Measurements from ENCODE around the gene RIN2. TPM values are rescaled to one million over a fixed set of nuclear protein-coding genes. Genes with fewer than 3 reads are reported as not detected.

Gene RIN2
- total RNA-seq, 1 donor: 61.1 TPM

DNA sequence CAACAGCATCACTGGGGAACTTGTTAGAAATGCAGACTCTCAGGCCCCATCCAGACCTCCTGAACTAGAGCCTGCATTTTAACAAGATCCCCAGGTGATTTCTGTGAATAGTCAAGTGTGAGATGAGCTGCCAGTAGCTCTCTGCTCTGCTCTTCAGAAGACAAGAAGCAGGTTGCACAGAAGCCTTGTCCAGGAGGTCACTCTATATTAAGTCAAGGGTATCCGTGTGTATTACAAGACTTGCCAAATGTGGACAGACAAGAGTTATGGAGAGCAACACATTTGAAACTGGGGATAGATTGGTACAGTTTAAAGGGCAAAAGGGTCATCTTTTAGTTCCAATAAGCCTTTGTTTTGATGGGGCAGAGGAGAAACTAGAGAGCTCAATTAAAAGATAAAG lies 23.2 kb upstream of the RIN2 start:
- TF ChIP-seq, protein P1, sequence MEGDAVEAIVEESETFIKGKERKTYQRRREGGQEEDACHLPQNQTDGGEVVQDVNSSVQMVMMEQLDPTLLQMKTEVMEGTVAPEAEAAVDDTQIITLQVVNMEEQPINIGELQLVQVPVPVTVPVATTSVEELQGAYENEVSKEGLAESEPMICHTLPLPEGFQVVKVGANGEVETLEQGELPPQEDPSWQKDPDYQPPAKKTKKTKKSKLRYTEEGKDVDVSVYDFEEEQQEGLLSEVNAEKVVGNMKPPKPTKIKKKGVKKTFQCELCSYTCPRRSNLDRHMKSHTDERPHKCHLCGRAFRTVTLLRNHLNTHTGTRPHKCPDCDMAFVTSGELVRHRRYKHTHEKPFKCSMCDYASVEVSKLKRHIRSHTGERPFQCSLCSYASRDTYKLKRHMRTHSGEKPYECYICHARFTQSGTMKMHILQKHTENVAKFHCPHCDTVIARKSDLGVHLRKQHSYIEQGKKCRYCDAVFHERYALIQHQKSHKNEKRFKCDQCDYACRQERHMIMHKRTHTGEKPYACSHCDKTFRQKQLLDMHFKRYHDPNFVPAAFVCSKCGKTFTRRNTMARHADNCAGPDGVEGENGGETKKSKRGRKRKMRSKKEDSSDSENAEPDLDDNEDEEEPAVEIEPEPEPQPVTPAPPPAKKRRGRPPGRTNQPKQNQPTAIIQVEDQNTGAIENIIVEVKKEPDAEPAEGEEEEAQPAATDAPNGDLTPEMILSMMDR (IDR thresholded peaks at IDR 0.05; ENCODE audit: insufficient read depth, low read length): no peak
- H3K4me3 ChIP-seq (ENCODE audit: low read depth, low read length): no peak overlapping the region
- DNase-seq (ENCODE audit: low read depth): no peak

DNA sequence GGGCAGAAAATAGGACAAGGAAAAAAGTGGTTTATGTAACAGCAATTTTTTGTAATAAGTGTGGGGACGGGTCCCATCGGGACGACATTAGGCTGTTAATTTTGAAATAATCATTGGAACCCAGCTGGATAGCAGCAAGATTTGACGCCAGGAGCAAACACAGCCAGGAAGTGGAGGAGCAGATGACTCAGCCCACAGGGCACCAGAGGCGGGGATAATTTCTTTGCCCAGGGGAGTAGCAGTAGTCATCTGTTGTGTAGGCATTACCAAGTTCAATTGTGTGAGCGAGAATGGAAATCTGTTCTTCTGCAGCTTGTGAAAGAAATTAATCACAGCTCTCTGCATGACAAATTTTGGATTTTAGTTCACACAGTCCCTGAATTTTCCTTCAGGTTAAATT lies 22.6 kb upstream of the RIN2 start:
- peak; percentile 88 for DNase-seq (ENCODE audit: low read depth)
- no peak overlapping the region for H3K4me3 ChIP-seq (ENCODE audit: low read depth, low read length)
- TF ChIP-seq, protein P1 (IDR thresholded peaks at IDR 0.05; ENCODE audit: insufficient read depth, low read length): no peak

DNA sequence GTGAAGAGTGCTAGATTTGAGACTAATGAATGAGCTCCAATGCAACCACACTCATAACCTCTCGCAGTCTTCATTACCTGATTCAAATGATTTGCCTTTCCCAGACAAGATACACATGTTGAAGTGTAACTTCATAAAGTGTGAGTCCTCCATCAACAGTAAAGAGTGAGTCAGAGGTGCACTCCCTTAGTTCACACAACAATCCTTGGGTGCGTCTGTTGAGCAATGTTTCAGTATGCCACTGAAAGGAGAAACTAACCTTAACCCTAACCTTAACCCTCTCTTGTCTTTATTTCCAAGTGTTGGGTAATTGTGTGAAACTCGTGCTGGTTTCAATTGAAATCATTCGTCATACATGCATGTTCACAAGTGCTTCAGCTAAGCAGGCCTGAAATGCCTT lies 21.0 kb upstream of the RIN2 start:
- H3K4me3 ChIP-seq (ENCODE audit: low read depth, low read length): no peak overlapping the region
- TF ChIP-seq, protein P1 (IDR thresholded peaks at IDR 0.05; ENCODE audit: insufficient read depth, low read length): no peak
- peak; percentile 70 for DNase-seq (ENCODE audit: low read depth)

DNA sequence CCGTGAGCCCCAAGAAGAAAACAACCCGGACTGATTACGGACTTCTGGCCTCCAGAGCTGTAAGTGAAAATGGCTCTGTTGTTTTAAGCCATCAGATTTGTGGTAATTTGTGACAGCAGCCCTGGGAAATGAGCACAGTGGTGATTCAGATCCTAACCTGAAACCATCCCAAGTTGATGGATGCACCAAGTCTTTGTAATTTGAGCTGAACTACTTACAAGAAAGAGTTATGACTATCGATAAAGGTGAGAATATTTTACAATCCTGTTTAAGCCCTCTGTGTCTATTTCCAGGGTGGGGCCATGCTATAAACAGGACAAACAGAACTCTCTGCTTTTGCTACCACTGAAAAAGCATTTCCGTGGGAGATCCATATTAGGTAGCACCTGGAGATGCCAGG lies 19.1 kb upstream of the RIN2 start:
- TF ChIP-seq, protein P1 (IDR thresholded peaks at IDR 0.05; ENCODE audit: insufficient read depth, low read length): no peak
- DNase-seq (ENCODE audit: low read depth): no peak
- H3K4me3 ChIP-seq (ENCODE audit: low read depth, low read length): no peak overlapping the region

DNA sequence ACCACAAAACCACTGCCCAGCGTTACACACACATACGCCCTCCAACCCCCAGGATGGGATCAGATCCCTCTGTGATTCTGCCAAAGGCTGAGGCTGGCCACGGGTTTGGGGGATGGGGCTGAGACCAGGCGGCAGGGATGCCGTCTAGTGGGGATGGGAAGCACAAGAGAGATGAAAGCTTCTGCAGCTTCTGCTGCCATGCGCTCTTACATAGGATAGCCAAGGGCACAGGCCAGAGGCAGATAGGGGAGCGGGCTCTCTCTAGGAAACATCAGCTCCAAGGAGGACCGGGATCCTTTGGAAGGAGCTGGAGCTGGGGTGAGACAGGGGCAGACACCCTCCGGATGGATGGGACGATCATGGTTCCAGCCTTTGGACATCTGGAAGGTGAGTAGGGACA lies 18.7 kb upstream of the RIN2 start:
- TF ChIP-seq, protein P1 (IDR thresholded peaks at IDR 0.05; ENCODE audit: insufficient read depth, low read length): no peak
- DNase-seq (ENCODE audit: low read depth): no peak
- H3K4me3 ChIP-seq (ENCODE audit: low read depth, low read length): no peak overlapping the region

DNA sequence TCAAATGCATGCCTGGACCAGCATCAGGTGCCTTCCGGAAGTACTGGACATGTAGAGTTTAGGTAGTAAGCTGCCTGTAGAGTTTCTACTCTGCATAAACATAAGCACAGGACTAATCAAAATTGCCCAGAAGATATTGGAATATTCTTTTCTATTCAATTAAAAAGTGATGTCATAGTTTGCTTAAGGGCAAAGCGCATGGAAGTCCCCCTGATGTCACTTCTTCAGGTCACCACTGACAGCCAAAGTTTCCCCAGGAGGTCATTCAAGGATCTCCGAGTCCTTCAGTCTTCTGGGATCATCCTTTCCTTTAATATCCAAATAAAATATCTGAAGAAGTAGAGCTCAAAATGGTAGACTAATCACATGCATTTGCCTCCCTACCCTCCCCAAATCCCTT lies 17.5 kb upstream of the RIN2 start:
- TF ChIP-seq, protein P1 (IDR thresholded peaks at IDR 0.05; ENCODE audit: insufficient read depth, low read length): no peak
- no peak for DNase-seq (ENCODE audit: low read depth)
- H3K4me3 ChIP-seq (ENCODE audit: low read depth, low read length): no peak overlapping the region

DNA sequence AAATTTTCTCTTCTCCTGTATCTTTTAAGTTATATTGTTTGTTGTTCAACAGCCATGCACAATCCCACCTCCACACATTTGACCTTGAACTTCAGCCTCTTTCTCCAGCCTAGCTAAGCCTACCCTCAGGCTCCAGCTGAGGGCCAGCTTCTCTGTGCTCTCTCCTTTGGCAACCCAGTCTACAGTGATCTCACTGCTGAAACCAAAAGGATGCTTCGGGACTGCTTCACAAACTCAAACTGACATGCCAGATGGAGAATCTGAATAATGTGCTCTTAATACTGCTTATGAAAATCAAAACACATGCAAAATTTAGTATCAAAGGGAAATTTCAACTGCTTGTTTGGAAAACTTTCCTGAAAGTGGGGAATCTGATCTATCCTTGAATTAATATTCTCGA lies 16.1 kb upstream of the RIN2 start:
- DNase-seq (ENCODE audit: low read depth): no peak
- H3K4me3 ChIP-seq (ENCODE audit: low read depth, low read length): no peak overlapping the region
- TF ChIP-seq, protein P1 (IDR thresholded peaks at IDR 0.05; ENCODE audit: insufficient read depth, low read length): no peak

All from fibroblast of the aortic adventitia (primary cell).